ENCODE data around the gene TTC21B.

Gene TTC21B

GRCh38 chr2:165901620-165902298 lies 51.8 kb downstream of the TTC21B start:
- DNase-seq (no peak), ATAC-seq (no peak)
- Mint-ChIP-seq H3K4me1 (peaks cover 10% of the 10 kb centered on the region), H3K27ac (no peak overlapping the region), H3K4me3 (no peak overlapping the region), H3K27me3 (no peaks in the 10 kb centered on the region), H3K9me3 (no peaks in the 10 kb centered on the region)

DNA sequence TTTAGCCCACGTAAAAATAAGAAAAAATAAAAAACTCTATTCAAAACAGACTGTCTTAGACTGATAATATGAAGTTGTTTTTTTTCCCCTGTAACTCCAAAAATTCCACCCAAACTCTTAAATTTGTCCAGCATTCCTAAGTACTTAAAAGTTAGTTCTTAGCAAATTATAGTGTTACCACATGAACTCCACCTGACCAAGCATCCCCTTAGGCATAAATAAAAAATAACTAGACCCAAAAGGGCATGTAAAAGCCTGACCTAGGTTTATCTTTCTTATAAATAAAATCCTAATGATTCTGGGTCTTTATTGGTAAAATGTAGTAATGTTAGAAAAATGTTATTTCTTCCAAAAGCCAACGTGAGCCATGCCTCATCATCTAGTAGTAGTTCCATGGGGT lies 54.3 kb downstream of the TTC21B start:
- Mint-ChIP-seq H3K4me3 (no peak overlapping the region), H3K4me1 (peaks cover 10% of the 10 kb centered on the region), H3K27ac (no peak overlapping the region), H3K9me3 (no peaks in the 10 kb centered on the region), H3K27me3 (no peaks in the 10 kb centered on the region)
- DNase-seq (no peak), ATAC-seq (no peak)

GRCh38 chr2:165898381-165898780 lies 55.2 kb downstream of the TTC21B start:
- no peaks in the 10 kb centered on the region for H3K27me3 Mint-ChIP-seq
- DNase-seq = no peak
- no peak for ATAC-seq
- no peaks in the 10 kb centered on the region for H3K9me3 Mint-ChIP-seq
- no peak overlapping the region for H3K27ac Mint-ChIP-seq
- no peak overlapping the region for H3K4me3 Mint-ChIP-seq
- H3K4me1 Mint-ChIP-seq = peaks cover 8% of the 10 kb centered on the region

DNA sequence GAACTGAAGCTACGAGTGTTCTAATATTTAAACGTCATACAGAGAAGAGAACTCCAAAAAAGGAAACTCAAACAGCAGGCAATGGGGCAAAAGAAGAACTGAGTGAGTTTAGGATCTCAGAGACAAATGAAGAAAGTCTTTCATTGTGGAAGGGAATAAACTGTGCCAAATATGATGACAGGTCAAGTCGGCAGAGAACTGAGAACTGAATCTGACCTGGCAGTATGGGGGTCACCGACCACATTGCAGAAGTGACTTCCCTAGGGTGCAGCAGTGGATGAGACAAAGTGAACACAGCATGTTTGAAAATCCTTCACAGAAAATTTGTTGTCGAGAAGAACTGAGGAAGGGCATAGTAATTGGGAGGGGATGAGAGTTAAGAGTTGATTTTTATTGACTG lies 55.9 kb downstream of the TTC21B start:
- peaks cover 2% of the 10 kb centered on the region for H3K4me1 Mint-ChIP-seq
- H3K9me3 Mint-ChIP-seq = no peaks in the 10 kb centered on the region
- DNase-seq (no peak), ATAC-seq (no peak)
- peak overlapping the region in 1 of 2 donors; percentile 60 for H3K27ac Mint-ChIP-seq
- H3K27me3 Mint-ChIP-seq = no peaks in the 10 kb centered on the region
- no peak overlapping the region for H3K4me3 Mint-ChIP-seq

DNA sequence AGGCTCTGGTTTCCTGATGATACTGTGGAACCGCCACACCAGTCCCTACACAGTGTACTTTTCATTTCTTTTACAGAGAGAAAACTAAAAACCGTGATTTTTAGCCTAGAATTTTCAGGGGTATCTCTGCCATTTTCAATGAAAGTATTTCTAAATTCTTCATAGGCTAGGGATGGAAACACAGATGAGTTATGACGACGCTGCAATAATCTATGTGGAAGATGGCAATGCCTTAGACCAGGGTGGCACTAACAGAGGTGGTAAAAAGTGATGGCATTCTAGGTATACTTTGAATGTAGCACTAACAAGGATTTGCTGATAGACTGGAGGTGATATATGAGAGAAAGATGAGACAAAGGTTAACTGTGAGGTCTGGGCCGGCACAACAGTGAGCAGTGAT lies 56.5 kb downstream of the TTC21B start:
- Mint-ChIP-seq H3K27ac (no peak overlapping the region), H3K4me1 (no peaks in the 10 kb centered on the region), H3K27me3 (no peaks in the 10 kb centered on the region), H3K4me3 (no peak overlapping the region), H3K9me3 (no peaks in the 10 kb centered on the region)
- no peak for ATAC-seq
- DNase-seq = no peak

- H3K27ac Mint-ChIP-seq = no peak overlapping the region
- ATAC-seq = no peak
- H3K9me3 Mint-ChIP-seq = no peaks in the 10 kb centered on the region
- no peak for DNase-seq
- no peaks in the 10 kb centered on the region for H3K4me1 Mint-ChIP-seq
- no peak overlapping the region for H3K4me3 Mint-ChIP-seq
- H3K27me3 Mint-ChIP-seq = no peaks in the 10 kb centered on the region
These were observed 57.6 kb downstream of the TTC21B start for GRCh38 chr2:165895974-165896373.

GRCh38 chr2:165893556-165893955 lies 60.0 kb downstream of the TTC21B start:
- ATAC-seq (no peak), DNase-seq (no peak)
- no peaks in the 10 kb centered on the region for H3K4me1 Mint-ChIP-seq
- no peak overlapping the region for H3K27ac Mint-ChIP-seq
- no peak overlapping the region for H3K4me3 Mint-ChIP-seq
- no peaks in the 10 kb centered on the region for H3K9me3 Mint-ChIP-seq
- no peaks in the 10 kb centered on the region for H3K27me3 Mint-ChIP-seq

DNA sequence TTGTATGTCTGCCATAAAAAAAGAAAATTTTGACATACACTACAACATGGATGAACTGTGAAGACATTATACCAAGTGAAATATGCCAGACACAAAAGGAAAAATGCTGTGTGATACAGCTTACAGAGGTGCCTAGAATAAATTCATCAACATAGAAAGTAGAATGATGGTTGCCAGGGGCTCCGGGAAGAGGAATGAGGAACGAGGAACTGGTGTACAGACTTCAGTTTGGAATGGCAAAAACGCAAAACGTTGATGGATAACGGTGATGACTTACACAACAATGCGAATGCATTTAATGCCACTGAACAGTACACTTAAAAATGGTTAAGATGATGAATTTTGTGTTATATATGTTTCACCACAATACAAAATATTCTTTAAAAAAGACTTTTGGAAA lies 61.0 kb downstream of the TTC21B start:
- Mint-ChIP-seq H3K4me1 (no peaks in the 10 kb centered on the region), H3K4me3 (no peak overlapping the region), H3K27me3 (no peaks in the 10 kb centered on the region), H3K9me3 (no peaks in the 10 kb centered on the region), H3K27ac (peak overlapping the region in 1 of 2 donors; percentile 23)
- DNase-seq (no peak), ATAC-seq (no peak)

- DNase-seq (no peak), ATAC-seq (no peak)
- Mint-ChIP-seq H3K4me3 (no peak overlapping the region), H3K27ac (no peak overlapping the region), H3K9me3 (no peaks in the 10 kb centered on the region), H3K27me3 (no peaks in the 10 kb centered on the region), H3K4me1 (no peaks in the 10 kb centered on the region)
These were observed 61.6 kb downstream of the TTC21B start for GRCh38 chr2:165891943-165892342.

- H3K27ac Mint-ChIP-seq = no peak overlapping the region
These were observed 62.2 kb downstream of the TTC21B start for GRCh38 chr2:165891345-165891744.

GRCh38 chr2:165889798-165890197 lies 63.8 kb downstream of the TTC21B start:
- Mint-ChIP-seq H3K27ac (peak overlapping the region in 1 of 2 donors; percentile 22), H3K4me1 (no peaks in the 10 kb centered on the region), H3K9me3 (no peaks in the 10 kb centered on the region), H3K4me3 (no peak overlapping the region), H3K27me3 (no peaks in the 10 kb centered on the region)
- DNase-seq (no peak), ATAC-seq (no peak)

More at GRCh38 chr2:165891345-165891744, 62.2 kb downstream of the TTC21B start:
- DNase-seq (no peak), ATAC-seq (no peak)
- Mint-ChIP-seq H3K4me1 (no peaks in the 10 kb centered on the region), H3K27me3 (no peaks in the 10 kb centered on the region), H3K4me3 (no peak overlapping the region), H3K9me3 (no peaks in the 10 kb centered on the region)

GRCh38 chr2:165889158-165889557 lies 64.4 kb downstream of the TTC21B start:
- Mint-ChIP-seq H3K9me3 (no peaks in the 10 kb centered on the region), H3K27ac (no peak overlapping the region), H3K4me3 (no peak overlapping the region), H3K27me3 (no peaks in the 10 kb centered on the region), H3K4me1 (no peaks in the 10 kb centered on the region)
- DNase-seq (no peak), ATAC-seq (no peak)

- Mint-ChIP-seq H3K4me3 (no peak overlapping the region), H3K4me1 (no peaks in the 10 kb centered on the region), H3K27me3 (no peaks in the 10 kb centered on the region), H3K9me3 (no peaks in the 10 kb centered on the region), H3K27ac (peak overlapping the region in 1 of 2 donors; percentile 7)
- DNase-seq (no peak), ATAC-seq (no peak)
These were observed 65.4 kb downstream of the TTC21B start for GRCh38 chr2:165888171-165888570.

DNA sequence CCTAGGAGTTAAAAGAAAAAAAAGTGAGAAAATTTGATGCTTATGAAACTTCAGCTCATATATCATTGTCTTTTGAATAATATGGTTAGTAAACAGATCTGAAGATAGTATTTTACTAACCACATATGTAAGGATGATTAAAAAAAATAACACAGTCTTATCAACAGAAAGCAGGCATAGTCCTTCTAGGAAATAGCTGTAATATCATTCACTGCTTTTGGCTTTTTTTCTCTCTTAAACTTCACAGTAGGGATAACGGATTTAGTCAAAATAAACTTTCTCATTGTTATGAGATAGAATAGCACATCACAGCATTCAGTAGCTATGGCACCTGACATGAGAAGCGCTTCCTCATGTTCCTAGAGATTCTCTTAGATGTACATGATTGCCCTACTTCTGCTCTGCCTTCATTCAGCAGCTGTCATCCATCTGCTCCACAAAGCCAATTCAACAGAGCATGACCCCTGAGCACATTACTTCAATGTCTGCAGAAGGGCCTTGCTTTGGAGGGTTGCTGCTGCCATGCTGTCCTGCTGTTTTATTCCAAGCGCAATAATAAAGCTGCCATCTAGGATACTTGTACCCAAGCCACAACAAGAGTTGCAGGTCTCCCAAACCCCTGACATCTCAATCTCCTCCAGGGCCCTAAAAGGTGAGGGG lies 67.0 kb downstream of the TTC21B start:
- DNase-seq (no peak), ATAC-seq (no peak)
- H3K27ac Mint-ChIP-seq = no peak overlapping the region
- H3K27me3 Mint-ChIP-seq = no peaks in the 10 kb centered on the region
- H3K9me3 Mint-ChIP-seq = no peaks in the 10 kb centered on the region
- no peaks in the 10 kb centered on the region for H3K4me1 Mint-ChIP-seq
- no peak overlapping the region for H3K4me3 Mint-ChIP-seq

- H3K9me3 Mint-ChIP-seq = no peaks in the 10 kb centered on the region
- peak overlapping the region in 1 of 2 donors; percentile 54 for H3K4me3 Mint-ChIP-seq
These were observed 75.7 kb downstream of the TTC21B start for GRCh38 chr2:165877565-165878550.

GRCh38 chr2:165876712-165877111 lies 76.9 kb downstream of the TTC21B start:
- Mint-ChIP-seq H3K4me3 (peak overlapping the region in 1 of 2 donors; percentile 60), H3K4me1 (peaks cover 27% of the 10 kb centered on the region), H3K27me3 (no peaks in the 10 kb centered on the region), H3K9me3 (no peaks in the 10 kb centered on the region), H3K27ac (peak overlapping the region in 1 of 2 donors; percentile 78)
- ATAC-seq (peak; percentile 63), DNase-seq (no peak)

More at GRCh38 chr2:165877565-165878550, 75.7 kb downstream of the TTC21B start:
- DNase-seq = no peak
- H3K27me3 Mint-ChIP-seq = no peaks in the 10 kb centered on the region
- peak; percentile 52 for ATAC-seq
- H3K4me1 Mint-ChIP-seq = peaks cover 27% of the 10 kb centered on the region
- peak overlapping the region in 1 of 2 donors; percentile 33 for H3K27ac Mint-ChIP-seq
